Hepatocyte (in vitro differentiated cells): ENCODE data around the gene LARP4. TPM values are rescaled to one million over a fixed set of nuclear protein-coding genes. Genes with fewer than 3 reads are reported as not detected.

Source experiments
- DNase-seq: peaks from one replicate; pipeline ENCODE4 v3.0.0-alpha.2; 2016; ENCODE audit warnings: low spot score
- H2AFZ ChIP-seq: fragments of 200-600 bp; sonication (generic); 2 replicates; pipeline ENCODE4 v1.6.0; 2016; ENCODE audit warnings: antibody characterized with exemption, mild to moderate bottlenecking
- H3K27ac ChIP-seq: fragments of 200-600 bp; sonication (generic); 2 replicates; pipeline ENCODE4 v1.5.1; 2016; ENCODE audit warnings: mild to moderate bottlenecking
- H3K27me3 ChIP-seq: fragments of 200-600 bp; sonication (generic); 2 replicates; pipeline ENCODE4 v1.6.1; 2016
- H3K36me3 ChIP-seq: fragments of 200-600 bp; sonication (generic); replicated peaks from 2 replicates; pipeline ENCODE4 v1.5.1; 2016; ENCODE audit warnings: low read depth; ENCODE audit not compliant: insufficient read depth
- H3K4me1 ChIP-seq: fragments of 200-600 bp; sonication (generic); 2 replicates; pipeline ENCODE4 v1.5.1; 2016; ENCODE audit warnings: mild to moderate bottlenecking, moderate library complexity; ENCODE audit not compliant: insufficient read depth
- H3K4me2 ChIP-seq: fragments of 200-600 bp; sonication (generic); 2 replicates; pipeline ENCODE4 v1.6.0; 2016
- H3K4me3 ChIP-seq: fragments of 200-600 bp; sonication (generic); 2 replicates; pipeline ENCODE4 v1.5.1; 2016; ENCODE audit warnings: mild to moderate bottlenecking
- H3K79me2 ChIP-seq: fragments of 200-600 bp; sonication (generic); 2 replicates; pipeline ENCODE4 v1.6.0; 2017; ENCODE audit warnings: mild to moderate bottlenecking
- H3K9me2 ChIP-seq: fragments of 200-600 bp; sonication (generic); replicated peaks from 2 replicates; pipeline ENCODE4 v1.6.0; 2017; ENCODE audit warnings: mild to moderate bottlenecking; ENCODE audit not compliant: insufficient read depth
- H3K9me3 ChIP-seq: fragments of 200-600 bp; sonication (generic); 2 replicates; pipeline ENCODE4 v1.5.1; 2016; ENCODE audit warnings: low read depth, mild to moderate bottlenecking
- H4K20me1 ChIP-seq: fragments of 200-600 bp; sonication (generic); 2 replicates; pipeline ENCODE4 v1.6.0; 2016; ENCODE audit warnings: mild to moderate bottlenecking; ENCODE audit not compliant: insufficient read depth, poor library complexity, severe bottlenecking
- EZH2 ChIP-seq: fragments of 200-600 bp; sonication (generic); IDR thresholded peaks from 2 replicates; pipeline ENCODE4 v1.6.1; 2016; ENCODE audit warnings: antibody characterized with exemption, mild to moderate bottlenecking, borderline replicate concordance
- EZH2phosphoT487 ChIP-seq: fragments of 200-600 bp; sonication (generic); IDR thresholded peaks from one replicate; pipeline ENCODE4 v1.6.1; 2018; ENCODE audit warnings: antibody characterized with exemption, mild to moderate bottlenecking, low read depth, moderate library complexity; ENCODE audit not compliant: unreplicated experiment, severe bottlenecking
- whole genome bisulfite sequencing: methylation state at CpG from one replicate; pipeline ENCODE4 v1.1.6; 2016; ENCODE audit warnings: low lambda C conversion rate; ENCODE audit errors: missing lambda C conversion rate; 5-methylcytosine and 5-hydroxymethylcytosine counted together
- polyA plus RNA-seq: library from polyadenylated mRNA; unstranded; fragments of >200 nt; fragmentation: Nextera tagmentation; extraction: Ambion mirVana; gene quantifications from 2 replicates; pipeline ENCODE4 v1.2.1, GENCODE V29; 2016
- total RNA-seq: library from RNA; depleted of rRNA; stranded (reverse); fragments of >200 nt; gene quantifications from 2 replicates; pipeline ENCODE4 v1.2.3, GENCODE V29; 2014
- TF ChIP-seq, protein P1 (sequence below): fragments of 200-600 bp; sonication (generic); IDR thresholded peaks from 2 replicates; pipeline ENCODE4 v1.5.1; 2016; ENCODE audit warnings: antibody characterized with exemption, mild to moderate bottlenecking; ENCODE audit not compliant: poor library complexity

LARP4 gene
- total and polyA plus RNA-seq, 2 experiments from 2014 or later = 29.4 to 48.7 TPM

DNA sequence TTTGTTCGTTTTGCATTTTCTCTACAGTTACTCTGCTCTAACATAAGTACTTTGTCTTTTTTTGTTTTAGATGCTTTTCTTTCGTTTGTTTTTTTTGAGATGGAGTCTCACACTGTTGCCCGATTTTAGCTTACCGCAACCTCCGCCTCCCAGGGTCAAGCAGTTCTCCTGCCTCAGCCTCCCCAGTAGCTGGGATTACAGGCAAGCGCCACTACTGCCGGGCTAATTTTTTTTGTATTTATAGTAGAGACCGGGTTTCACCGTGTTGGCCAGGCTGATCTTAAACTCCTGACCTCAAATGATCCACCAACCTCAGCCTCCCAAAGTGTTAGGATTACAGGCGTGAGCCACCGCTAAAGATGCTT lies 106.8 kb downstream of the LARP4 start:
- no peak for TF ChIP-seq EZH2
- no peak for TF ChIP-seq EZH2phosphoT487
- TF ChIP-seq, protein P1, sequence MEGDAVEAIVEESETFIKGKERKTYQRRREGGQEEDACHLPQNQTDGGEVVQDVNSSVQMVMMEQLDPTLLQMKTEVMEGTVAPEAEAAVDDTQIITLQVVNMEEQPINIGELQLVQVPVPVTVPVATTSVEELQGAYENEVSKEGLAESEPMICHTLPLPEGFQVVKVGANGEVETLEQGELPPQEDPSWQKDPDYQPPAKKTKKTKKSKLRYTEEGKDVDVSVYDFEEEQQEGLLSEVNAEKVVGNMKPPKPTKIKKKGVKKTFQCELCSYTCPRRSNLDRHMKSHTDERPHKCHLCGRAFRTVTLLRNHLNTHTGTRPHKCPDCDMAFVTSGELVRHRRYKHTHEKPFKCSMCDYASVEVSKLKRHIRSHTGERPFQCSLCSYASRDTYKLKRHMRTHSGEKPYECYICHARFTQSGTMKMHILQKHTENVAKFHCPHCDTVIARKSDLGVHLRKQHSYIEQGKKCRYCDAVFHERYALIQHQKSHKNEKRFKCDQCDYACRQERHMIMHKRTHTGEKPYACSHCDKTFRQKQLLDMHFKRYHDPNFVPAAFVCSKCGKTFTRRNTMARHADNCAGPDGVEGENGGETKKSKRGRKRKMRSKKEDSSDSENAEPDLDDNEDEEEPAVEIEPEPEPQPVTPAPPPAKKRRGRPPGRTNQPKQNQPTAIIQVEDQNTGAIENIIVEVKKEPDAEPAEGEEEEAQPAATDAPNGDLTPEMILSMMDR = no peak

DNA sequence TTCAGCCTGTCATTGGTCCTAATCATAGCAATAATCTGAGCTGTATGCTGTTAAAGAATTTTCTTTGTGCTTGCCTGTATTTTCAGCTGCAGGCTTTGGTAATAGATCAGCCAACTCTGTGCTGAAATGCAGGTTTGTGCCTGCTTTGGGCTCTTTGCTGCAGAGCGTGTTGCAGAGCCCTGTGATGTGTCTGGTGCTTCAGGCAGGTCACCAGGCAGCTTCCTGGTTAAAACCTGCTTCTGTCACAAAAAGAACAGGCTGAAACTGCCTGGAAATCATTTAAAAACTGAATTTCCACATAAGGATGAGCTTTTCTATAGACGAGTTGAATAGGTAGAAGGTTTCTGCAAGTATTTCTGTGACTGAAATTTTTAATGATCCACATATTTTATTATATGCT lies 107.2 kb downstream of the LARP4 start:
- Histone ChIP-seq H3K9me3 (no peaks in the 10 kb centered on the region), H3K36me3 (no peaks in the 10 kb centered on the region), H3K4me2 (peak overlapping the region; percentile 92), H3K4me1 (peaks cover 43% of the 10 kb centered on the region), H3K9me2 (no peaks in the 10 kb centered on the region), H3K4me3 (no peak overlapping the region), H3K27me3 (no peaks in the 10 kb centered on the region), H3K27ac (no peak overlapping the region), H4K20me1 (peaks cover 43% of the 10 kb centered on the region), H2AFZ (no peak overlapping the region), H3K79me2 (peaks cover 79% of the 10 kb centered on the region)
- no peak for DNase-seq
- WGBS = 67% methylated on average over 2 of the region's 2 CpGs
- TF ChIP-seq EZH2 (no peak), EZH2phosphoT487 (no peak)
- TF ChIP-seq, protein P1 = no peak

More for the DNA sequence above, 106.8 kb downstream of the LARP4 start:
- WGBS = 77% methylated on average over 11 of the region's 11 CpGs
- no peaks in the 10 kb centered on the region for H3K27me3 ChIP-seq
- no peak for DNase-seq
- no peaks in the 10 kb centered on the region for H3K9me2 ChIP-seq
- H3K4me3 ChIP-seq = no peak overlapping the region
- peaks cover 74% of the 10 kb centered on the region for H3K79me2 ChIP-seq
- peaks cover 43% of the 10 kb centered on the region for H3K4me1 ChIP-seq
- no peaks in the 10 kb centered on the region for H3K9me3 ChIP-seq
- peaks cover 39% of the 10 kb centered on the region for H4K20me1 ChIP-seq
- H2AFZ ChIP-seq = no peak overlapping the region
- no peak overlapping the region for H3K27ac ChIP-seq
- H3K36me3 ChIP-seq = no peaks in the 10 kb centered on the region
- H3K4me2 ChIP-seq = peak overlapping the region; percentile 92

DNA sequence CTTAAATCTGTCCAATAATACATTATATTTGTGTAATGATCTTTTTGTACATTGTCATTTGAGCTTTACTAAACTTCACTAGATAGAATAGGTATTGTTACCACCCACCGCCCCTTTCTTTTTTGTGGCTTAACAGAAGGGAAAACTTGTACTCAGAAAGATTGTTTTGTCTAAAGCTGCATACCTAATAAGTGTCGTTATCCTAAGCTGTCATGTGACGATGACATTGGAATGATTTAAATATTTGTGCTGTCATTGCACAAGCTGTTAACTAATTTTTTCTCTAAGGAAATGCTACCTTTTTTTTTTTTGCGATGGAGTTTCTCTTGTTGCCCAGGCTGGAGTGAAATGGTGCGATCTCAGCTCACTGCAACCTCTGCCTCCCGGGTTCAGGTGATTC lies 107.7 kb downstream of the LARP4 start:
- no peak for DNase-seq
- peaks cover 83% of the 10 kb centered on the region for H3K79me2 ChIP-seq
- 94% methylated on average over 6 of the region's 6 CpGs for WGBS

More for the DNA sequence above, 107.7 kb downstream of the LARP4 start:
- no peaks in the 10 kb centered on the region for H3K9me2 ChIP-seq
- peak overlapping the region; percentile 57 for H3K27ac ChIP-seq
- peaks cover 43% of the 10 kb centered on the region for H3K4me1 ChIP-seq
- TF ChIP-seq, protein P1 = no peak
- no peak for TF ChIP-seq EZH2phosphoT487
- TF ChIP-seq EZH2 = no peak
- peaks cover 43% of the 10 kb centered on the region for H4K20me1 ChIP-seq
- H2AFZ ChIP-seq = no peak overlapping the region
- no peak overlapping the region for H3K4me3 ChIP-seq
- H3K27me3 ChIP-seq = no peaks in the 10 kb centered on the region
- no peaks in the 10 kb centered on the region for H3K36me3 ChIP-seq
- no peaks in the 10 kb centered on the region for H3K9me3 ChIP-seq
- H3K4me2 ChIP-seq = peak overlapping the region; percentile 92
